HL-60 (cell line): Measurements from ENCODE around the gene ITPRIPL2.

ENCODE experiments used
- DNase-seq, 2 experiments: peaks; one replicate each; pipeline ENCODE4 v3.0.0-alpha.2; 2010 to 2020; ENCODE audit warnings: low read depth in 1 of 2, low spot score in 1 of 2
- H3K27ac ChIP-seq: fragments of 250-450 bp; sonication (Bioruptor Pico); replicated peaks from 2 replicates; pipeline ENCODE4 v1.5.1; 2020; ENCODE audit warnings: mild to moderate bottlenecking, moderate library complexity
- H3K27me3 ChIP-seq: fragments of 250-450 bp; sonication (Bioruptor Pico); 2 replicates; pipeline ENCODE4 v1.5.1; 2021; ENCODE audit warnings: mild to moderate bottlenecking, moderate library complexity; ENCODE audit not compliant: insufficient read depth, poor library complexity, severe bottlenecking
- H3K4me3 ChIP-seq: replicated peaks from 2 replicates; pipeline ENCODE4 v1.5.1; 2011; ENCODE audit warnings: mild to moderate bottlenecking, control low read depth, low read length; ENCODE audit not compliant: insufficient read depth
- CTCF ChIP-seq: IDR thresholded peaks from one replicate; pipeline ENCODE4 v1.5.1; 2011; ENCODE audit warnings: low read length, control low read depth, inconsistent platforms; ENCODE audit not compliant: insufficient read depth
- GABPA ChIP-seq: IDR thresholded peaks from 2 replicates; pipeline ENCODE4 v1.6.1; 2012; ENCODE audit warnings: low read depth
- POLR2AphosphoS5 ChIP-seq: IDR thresholded peaks from 2 replicates; pipeline ENCODE4 v1.6.1; 2012; ENCODE audit warnings: low read depth
- REST ChIP-seq: IDR thresholded peaks from 2 replicates; pipeline ENCODE4 v1.6.1; 2012; ENCODE audit warnings: low read depth; ENCODE audit not compliant: insufficient replicate concordance
- SPI1 ChIP-seq: IDR thresholded peaks from 2 replicates; pipeline ENCODE4 v1.6.1; 2012; ENCODE audit warnings: low read depth, mild to moderate bottlenecking, borderline replicate concordance

The ITPRIPL2 gene

DNA sequence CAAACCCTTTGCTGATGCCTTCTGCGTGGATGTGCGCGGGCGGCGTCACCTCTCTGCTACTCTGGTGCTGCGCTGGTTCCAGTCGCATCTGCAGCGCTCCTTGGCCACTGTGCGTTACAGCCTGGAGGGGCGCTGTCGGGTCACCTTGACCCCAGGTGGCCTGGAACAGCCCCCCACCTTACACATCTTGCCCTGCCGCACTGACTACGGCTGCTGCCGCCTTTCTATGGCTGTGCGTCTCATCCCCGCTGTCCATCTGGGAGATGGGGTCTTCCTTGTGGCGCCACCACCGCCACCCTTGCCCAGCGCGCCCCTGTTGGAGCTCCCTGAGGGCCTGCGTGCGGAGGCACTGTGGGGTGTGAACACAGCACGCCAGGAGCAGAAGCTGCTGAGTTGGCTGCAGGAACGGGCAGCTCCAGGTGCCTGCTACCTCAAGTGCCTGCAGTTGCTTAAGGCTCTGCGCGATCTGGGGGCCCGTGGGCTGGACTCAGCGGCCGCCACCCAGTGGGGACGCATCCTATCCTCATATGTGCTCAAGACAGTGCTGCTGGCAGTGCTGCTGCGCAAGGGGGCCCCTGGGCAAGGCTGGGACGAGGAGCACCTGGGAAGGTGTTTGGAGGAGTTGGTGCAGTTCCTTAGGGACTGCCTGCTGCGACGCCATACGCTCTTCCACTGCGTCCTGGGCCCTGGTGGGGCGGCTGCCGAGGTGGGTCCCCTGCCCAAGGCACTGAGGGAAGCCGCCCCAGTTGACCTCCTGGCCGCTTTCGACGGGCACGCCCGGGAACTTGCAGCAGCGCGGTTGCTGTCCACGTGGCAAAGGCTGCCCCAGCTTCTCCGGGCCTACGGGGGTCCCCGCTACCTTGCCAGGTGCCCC, 1.6 kb downstream of the ITPRIPL2 start:
- no peak overlapping the region for H3K4me3 ChIP-seq
- DNase-seq = no peak
- H3K27me3 ChIP-seq = peaks cover 5% of the 10 kb centered on the region
- TF ChIP-seq SPI1 (no peak), CTCF (no peak), GABPA (no peak), REST (no peak), POLR2AphosphoS5 (no peak)
- H3K27ac ChIP-seq = no peak overlapping the region

GRCh38 chr16:19116711-19117449, 3.1 kb downstream of the ITPRIPL2 start:
- DNase-seq = peak in 1 of 2 experiments; percentile 24
- TF ChIP-seq GABPA = no peak
- no peak for TF ChIP-seq REST
- no peak for TF ChIP-seq SPI1
- TF ChIP-seq POLR2AphosphoS5 = no peak
- TF ChIP-seq CTCF = no peak
- Histone ChIP-seq H3K4me3 (no peak overlapping the region), H3K27ac (peak overlapping the region; percentile 54), H3K27me3 (peaks cover 5% of the 10 kb centered on the region)

DNA sequence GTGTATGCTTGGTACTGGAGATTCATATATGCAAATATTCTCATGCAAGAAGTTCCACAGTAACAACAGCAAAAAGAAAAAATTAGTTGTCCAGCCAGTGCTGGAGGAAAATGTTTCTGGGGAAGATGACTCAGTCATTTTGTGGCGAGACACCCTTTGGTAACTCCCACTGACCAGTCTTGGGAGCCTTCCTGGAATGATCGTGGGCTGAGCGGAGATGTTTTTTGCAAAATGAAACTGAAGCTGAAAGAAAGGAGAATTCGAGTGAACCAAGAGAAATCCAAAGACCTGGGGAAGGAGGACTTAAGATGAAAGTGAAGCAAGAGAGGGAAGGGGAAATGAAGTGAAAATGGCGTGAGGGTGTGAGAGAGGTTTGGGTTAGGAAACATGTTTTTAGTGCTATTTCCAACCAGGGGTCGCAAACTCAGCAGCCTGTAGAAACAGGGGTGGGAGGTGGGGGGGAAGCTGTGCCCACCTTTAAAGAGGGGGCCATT, 5.2 kb downstream of the ITPRIPL2 start:
- Histone ChIP-seq H3K27ac (peak overlapping the region; percentile 54), H3K27me3 (peaks cover 3% of the 10 kb centered on the region), H3K4me3 (peak overlapping the region; percentile 38)
- TF ChIP-seq SPI1 = 0 out of 2 replicates have a peak, but pooled peaks have one; percentile 6
- TF ChIP-seq CTCF = no peak
- TF ChIP-seq REST = no peak
- no peak for TF ChIP-seq GABPA
- 0 out of 2 replicates have a peak, but pooled peaks have one; percentile 21 for TF ChIP-seq POLR2AphosphoS5
- peak; percentile 41 to 82 for DNase-seq
